Upper lobe of left lung (tissue), 4 donors: ENCODE measurements around the gene SPOCK2.

Experiments
- EP300 ChIP-seq, 4 donors: sonication (generic); formaldehyde crosslinking; IDR thresholded peaks; one replicate each; pipeline ENCODE4 v1.5.1; 2017; ENCODE audit warnings: antibody characterized with exemption in 4 of 4, control low read depth in 2 of 4
- POLR2A ChIP-seq, 4 donors: fragments of 450-650 bp; IDR thresholded peaks; one replicate each; pipeline ENCODE4 v1.5.1; 2016 to 2017; ENCODE audit warnings: antibody characterized with exemption in 4 of 4, mild to moderate bottlenecking in 2 of 4
- POLR2AphosphoS5 ChIP-seq, 2 donors: sonication (generic); formaldehyde crosslinking; IDR thresholded peaks; one replicate each; pipeline ENCODE4 v1.5.1; 2017; ENCODE audit warnings: antibody characterized with exemption in 2 of 2
- TF ChIP-seq, protein P1 (sequence below), 6 experiments: fragments of 450-650 bp in 4 of 6; fragments of 200-600 bp in 2 of 6; sonication (generic) in 2 of 6; IDR thresholded peaks; one replicate each; pipeline ENCODE4 v1.5.1; 2016 to 2019; ENCODE audit warnings: antibody characterized with exemption in 6 of 6

DNA sequence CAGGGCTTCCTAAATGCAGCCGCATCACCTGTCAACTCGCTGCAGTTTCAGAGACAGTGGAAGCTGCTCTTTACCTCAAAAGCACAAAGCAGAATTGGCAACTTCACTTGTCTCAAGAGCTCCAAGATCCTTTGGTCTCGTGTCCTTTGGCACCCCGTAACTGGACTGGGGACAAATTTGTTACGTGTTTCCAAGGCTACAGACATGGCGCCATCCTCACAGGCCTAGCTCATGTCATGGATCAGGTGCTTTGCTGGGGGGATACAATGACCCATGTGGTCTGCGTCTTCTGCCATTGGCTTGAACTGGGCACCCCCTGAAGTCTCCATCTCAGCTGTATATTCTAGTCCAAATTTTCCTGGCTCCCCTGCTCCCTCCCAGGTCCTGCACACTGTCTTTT, 75.6 kb downstream of the SPOCK2 start:
- TF ChIP-seq, protein P1, sequence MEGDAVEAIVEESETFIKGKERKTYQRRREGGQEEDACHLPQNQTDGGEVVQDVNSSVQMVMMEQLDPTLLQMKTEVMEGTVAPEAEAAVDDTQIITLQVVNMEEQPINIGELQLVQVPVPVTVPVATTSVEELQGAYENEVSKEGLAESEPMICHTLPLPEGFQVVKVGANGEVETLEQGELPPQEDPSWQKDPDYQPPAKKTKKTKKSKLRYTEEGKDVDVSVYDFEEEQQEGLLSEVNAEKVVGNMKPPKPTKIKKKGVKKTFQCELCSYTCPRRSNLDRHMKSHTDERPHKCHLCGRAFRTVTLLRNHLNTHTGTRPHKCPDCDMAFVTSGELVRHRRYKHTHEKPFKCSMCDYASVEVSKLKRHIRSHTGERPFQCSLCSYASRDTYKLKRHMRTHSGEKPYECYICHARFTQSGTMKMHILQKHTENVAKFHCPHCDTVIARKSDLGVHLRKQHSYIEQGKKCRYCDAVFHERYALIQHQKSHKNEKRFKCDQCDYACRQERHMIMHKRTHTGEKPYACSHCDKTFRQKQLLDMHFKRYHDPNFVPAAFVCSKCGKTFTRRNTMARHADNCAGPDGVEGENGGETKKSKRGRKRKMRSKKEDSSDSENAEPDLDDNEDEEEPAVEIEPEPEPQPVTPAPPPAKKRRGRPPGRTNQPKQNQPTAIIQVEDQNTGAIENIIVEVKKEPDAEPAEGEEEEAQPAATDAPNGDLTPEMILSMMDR (IDR thresholded peaks at IDR 0.05) = no peak
- TF ChIP-seq EP300 (IDR thresholded peaks at IDR 0.05) (no peak), POLR2AphosphoS5 (IDR thresholded peaks at IDR 0.05) (no peak), POLR2A (IDR thresholded peaks at IDR 0.05) (no peak)
